Left lung (tissue), 10 donors: ENCODE measurements around the gene ZBTB22. TPM values are rescaled to one million over a fixed set of nuclear protein-coding genes. Genes with fewer than 3 reads are reported as not detected.

Experiments
- ATAC-seq: fragments of 200-7000 bp; cut with Tn5 transposase; one replicate; pipeline ENCODE4 v1.9.1; 2020; ENCODE audit warnings: moderate library complexity
- DNase-seq, 4 donors: peaks; one replicate each; pipeline ENCODE4 v3.0.0-alpha.2; 2013 to 2020
- H3K27ac ChIP-seq, 2 donors: fragments of 200-600 bp; sonication (generic) in 1 of 2; one replicate each; pipeline versions ENCODE4 v1.5.0 to v1.8.0; 2020 to 2021
- H3K27me3 ChIP-seq, 2 donors: fragments of 200-600 bp; sonication (generic) in 1 of 2; one replicate each; pipeline versions ENCODE4 v1.5.0 to v1.8.0; 2020 to 2021
- H3K36me3 ChIP-seq, 2 donors: fragments of 200-600 bp; sonication (generic) in 1 of 2; one replicate each; pipeline versions ENCODE4 v1.5.0 to v1.8.0; 2020 to 2021
- H3K4me1 ChIP-seq, 2 donors: fragments of 200-600 bp; one replicate each; pipeline ENCODE4 v1.8.0; 2021
- H3K4me3 ChIP-seq, 2 donors: fragments of 200-600 bp; sonication (generic) in 1 of 2; one replicate each; pipeline versions ENCODE4 v1.5.0 to v1.8.0; 2020 to 2021; ENCODE audit warnings: mild to moderate bottlenecking in 1 of 2
- H3K9me3 ChIP-seq, 2 donors: fragments of 200-600 bp; sonication (generic) in 1 of 2; one replicate each; pipeline versions ENCODE4 v1.5.0 to v1.8.0; 2020 to 2021
- CTCF ChIP-seq, 2 donors: fragments of 200-600 bp; sonication (generic) in 1 of 2; IDR thresholded peaks; one replicate each; pipeline versions ENCODE4 v1.5.0 to v1.8.0; 2021; ENCODE audit warnings: antibody characterized with exemption in 2 of 2
- intact Hi-C, 2 donors: fragments of 100-400 bp; cut with DNase I; formaldehyde crosslinking; loops; one replicate each; pipeline versions ENCODE4 v1.11.2 to v1.14.2; 2022
- polyA plus RNA-seq, 6 donors: library from polyadenylated mRNA; unstranded; fragments of 120-200 nt; gene quantifications; one replicate each; pipeline ENCODE4 v1.2.1, GENCODE V29; 2013; ENCODE audit not compliant: insufficient read length in 6 of 6
- total RNA-seq, 2 donors: library from RNA; stranded (reverse); fragmentation: NEBNext Ultra II Directional; extraction: Animal tissue kit (Norgen Biotek cat#: 25700); gene quantifications; one replicate each; pipeline ENCODE4 v1.2.1, GENCODE V29; 2021
- donor health status: DM: no; HTN: yes; CAD: no.
- donor health status: DM: no; HTN: no; CAD: no.

The ZBTB22 gene
- total and polyA plus RNA-seq, 8 donors, result 17.3 to 29.3 (median 25.3) TPM

- no peak for ATAC-seq
- H3K9me3 ChIP-seq, result no peaks in the 10 kb centered on the region
Measured at GRCh38 chr6:33335916-33336315, 18.4 kb upstream of the ZBTB22 start.

GRCh38 chr6:33333666-33334065 lies 16.1 kb upstream of the ZBTB22 start:
- no peak overlapping the region for H3K27ac ChIP-seq
- H3K27me3 ChIP-seq, result no peaks in the 10 kb centered on the region
- no peak for ATAC-seq
- no peak for TF ChIP-seq CTCF (IDR thresholded peaks at IDR 0.05)
- H3K9me3 ChIP-seq, result no peaks in the 10 kb centered on the region
- no peaks in the 10 kb centered on the region for H3K36me3 ChIP-seq
- H3K4me3 ChIP-seq, result no peak overlapping the region
- H3K4me1 ChIP-seq, result no peaks in the 10 kb centered on the region
- DNase-seq, result no peak
- intact Hi-C loops, result no loop called here

More at GRCh38 chr6:33335916-33336315, 18.4 kb upstream of the ZBTB22 start:
- no peaks in the 10 kb centered on the region for H3K36me3 ChIP-seq
- no peaks in the 10 kb centered on the region for H3K4me1 ChIP-seq
- DNase-seq, result no peak
- H3K4me3 ChIP-seq, result no peak overlapping the region
- H3K27ac ChIP-seq, result no peak overlapping the region
- H3K27me3 ChIP-seq, result no peaks in the 10 kb centered on the region
- intact Hi-C loops, result no loop called here
- TF ChIP-seq CTCF (IDR thresholded peaks at IDR 0.05), result no peak

- intact Hi-C loops, result no loop called here
- H3K9me3 ChIP-seq, result no peaks in the 10 kb centered on the region
- no peak overlapping the region for H3K27ac ChIP-seq
- DNase-seq (no peak), ATAC-seq (no peak)
- no peaks in the 10 kb centered on the region for H3K36me3 ChIP-seq
- H3K27me3 ChIP-seq, result no peaks in the 10 kb centered on the region
- H3K4me1 ChIP-seq, result no peaks in the 10 kb centered on the region
- no peak overlapping the region for H3K4me3 ChIP-seq
- no peak for TF ChIP-seq CTCF (IDR thresholded peaks at IDR 0.05)
Measured at GRCh38 chr6:33330736-33331135, 13.2 kb upstream of the ZBTB22 start.

- intact Hi-C loops, result no loop called here
- DNase-seq (no peak), ATAC-seq (no peak)
- no peaks in the 10 kb centered on the region for H3K9me3 ChIP-seq
- no peak for TF ChIP-seq CTCF (IDR thresholded peaks at IDR 0.05)
- H3K27me3 ChIP-seq, result no peaks in the 10 kb centered on the region
- no peak overlapping the region for H3K4me3 ChIP-seq
- no peak overlapping the region for H3K27ac ChIP-seq
- H3K4me1 ChIP-seq, result peaks cover under 1 to 5% of the 10 kb centered on the region in 2 donors
- H3K36me3 ChIP-seq, result no peaks in the 10 kb centered on the region
Measured at GRCh38 chr6:33329058-33329457, 11.5 kb upstream of the ZBTB22 start.

- ATAC-seq, result no peak
Measured at GRCh38 chr6:33324125-33324524, 6.6 kb upstream of the ZBTB22 start.

More at GRCh38 chr6:33324125-33324524, 6.6 kb upstream of the ZBTB22 start:
- TF ChIP-seq CTCF (IDR thresholded peaks at IDR 0.05), result no peak
- H3K27ac ChIP-seq, result peak overlapping the region; percentile 78 to 87
- intact Hi-C loops, result no loop called here
- no peaks in the 10 kb centered on the region for H3K27me3 ChIP-seq
- peaks cover 16 to 43% of the 10 kb centered on the region in 2 donors for H3K4me1 ChIP-seq
- H3K4me3 ChIP-seq, result peak overlapping the region; percentile 73 to 74
- peaks cover 0 to 23% of the 10 kb centered on the region in 2 donors for H3K36me3 ChIP-seq
- H3K9me3 ChIP-seq, result no peaks in the 10 kb centered on the region
- no peak for DNase-seq
